K562 (cell line): ENCODE measurements around the gene PCDHGA8. TPM values are rescaled to one million over a fixed set of nuclear protein-coding genes. Genes with fewer than 3 reads are reported as not detected.
A peak's percentile ranks its signal among the peaks of the same experiment; 100 is the strongest.

Source experiments
- ETV6 ChIP-seq, 3 experiments: fragments of 150-350 bp in 1 of 3; sonication (generic) in 1 of 3; formaldehyde crosslinking in 1 of 3; IDR thresholded peaks; 2 replicates each; pipeline versions ENCODE4 v1.6.1 to v1.8.0; 2014 to 2022; ENCODE audit warnings: borderline replicate concordance in 2 of 3, low read depth in 2 of 3, antibody characterized with exemption in 1 of 3, low read length in 1 of 3, mild to moderate bottlenecking in 1 of 3, missing genetic modification reagents in 1 of 3
- GTF2F1 ChIP-seq: IDR thresholded peaks from 2 replicates; pipeline ENCODE4 v1.6.1; 2011; ENCODE audit warnings: low read depth, low read length, improper control_type of control experiment
- KLF13 ChIP-seq: fragments of 450-650 bp; IDR thresholded peaks from 2 replicates; pipeline ENCODE4 v1.6.1; 2016; ENCODE audit warnings: missing genetic modification characterization, low read depth, mild to moderate bottlenecking, missing compliant biosample characterization, moderate library complexity, borderline replicate concordance
- MAFG ChIP-seq: fragments of 450-650 bp; conservative IDR thresholded peaks from 2 replicates; pipeline ENCODE4 v1.6.1; 2016; ENCODE audit warnings: missing genetic modification characterization, missing compliant biosample characterization
- MNT ChIP-seq, 2 experiments: fragments of 450-650 bp; conservative IDR thresholded peaks; 2 replicates each; pipeline ENCODE4 v1.6.1; 2017; ENCODE audit warnings: mild to moderate bottlenecking in 2 of 2, moderate library complexity in 2 of 2
- TFAM ChIP-seq: fragments of 250-450 bp; sonication (Bioruptor Pico); conservative IDR thresholded peaks from 2 replicates; pipeline ENCODE4 v1.5.0; 2021; ENCODE audit warnings: mild to moderate bottlenecking, moderate library complexity
- THRA ChIP-seq: fragments of 450-650 bp; IDR thresholded peaks from 2 replicates; pipeline ENCODE4 v1.6.1; 2017; ENCODE audit warnings: mild to moderate bottlenecking, moderate library complexity
- ZNF316 ChIP-seq: fragments of 450-650 bp; IDR thresholded peaks from 2 replicates; pipeline ENCODE4 v1.6.1; 2016
- ZSCAN29 ChIP-seq: fragments of 450-650 bp; IDR thresholded peaks from 2 replicates; pipeline ENCODE4 v1.6.1; 2017
- polyA plus RNA-seq, 8 experiments: library from polyadenylated mRNA; depleted of rRNA in 4 of 8; stranded (reverse) in 5 of 8; unstranded in 3 of 8; fragments of >200 nt; fragmentation: Nextera tagmentation in 2 of 8; fragmentation: Illumina TruSeq in 1 of 8; extraction: Ambion mirVana in 2 of 8; extraction: Trizol in 1 of 8; gene quantifications; 2 replicates each; pipeline versions ENCODE4 v1.2.1 to v1.2.3, GENCODE V29; 2011 to 2014; ENCODE audit warnings: inconsistent platforms in 1 of 8, missing spikeins in 1 of 8
- total RNA-seq, 7 experiments: library from RNA; depleted of rRNA in 6 of 7; stranded (reverse); fragments of >200 nt in 6 of 7; fragmentation: Illumina TruSeq in 2 of 7; extraction: Trizol in 2 of 7; gene quantifications; 2 replicates each; pipeline versions ENCODE4 v1.2.1 to v1.2.3, GENCODE V29; 2011 to 2021; ENCODE audit warnings: low replicate concordance in 1 of 7

PCDHGA8 gene
- total and polyA plus RNA-seq, 9 of the 15 experiments (the other 6 are each of a cell fraction or from before 2014, with no cell fraction given), result 0.04 to 0.11 (median 0.07) TPM; not detected in 2

- TF ChIP-seq KLF13 (tag) (no peak), ZNF316 (no peak), ETV6 (IDR thresholded peaks at IDR 0.05; ENCODE audit: borderline replicate concordance in 1 of 2, low read depth in 2 of 2, low read length in 1 of 2) (no peak), ETV6 (CRISPR knock-in tag; IDR thresholded peaks at IDR 0.05; ENCODE audit: borderline replicate concordance) (no peak), THRA (no peak), MNT (conservative IDR thresholded peaks at IDR 0.05) (no peak), TFAM (no peak), MAFG (no peak), ZSCAN29 (peak; percentile 69), GTF2F1 (no peak)
Observed at GRCh38 chr5:141369994-141370848, 22.2 kb upstream of the PCDHGA8 start, which contains the start of gene PCDHGB3 (continued).
